Measurements from ENCODE around the gene TPRX1. TPM values are rescaled to one million over a fixed set of nuclear protein-coding genes. Genes with fewer than 3 reads are reported as not detected.

Gene TPRX1
- polyA plus RNA-seq, 3 donors: not detected

- Mint-ChIP-seq H3K4me1 (no peaks in the 10 kb centered on the region), H3K27ac (no peak overlapping the region), H3K4me3 (no peak overlapping the region), H3K9me3 (peaks cover 0 to 2% (median 0%) of the 10 kb centered on the region in 7 donors), H3K36me3 (no peaks in the 10 kb centered on the region), H3K27me3 (ENCODE audit: low read depth in 3 of 3) (peaks cover 0 to 20% (median 3%) of the 10 kb centered on the region in 3 donors)
- no peaks in the 10 kb centered on the region for H3K36me3 ChIP-seq (replicated peaks in 1 of 2; ENCODE audit: control insufficient read depth in 1 of 2, insufficient read depth in 2 of 2, low read length in 2 of 2)
- no CpG with 5 or more reads among the region's 4 CpGs for WGBS (ENCODE audit: insufficient coverage)
- intact Hi-C loops (cut with micrococcal nuclease): no loop called here
- no peak overlapping the region for H3K27ac ChIP-seq (ENCODE audit: low read depth in 1 of 2, low read length in 2 of 2)
- H3K4me2 ChIP-seq (replicated peaks; ENCODE audit: extremely low read depth, low read length, poor library complexity, severe bottlenecking): no peak overlapping the region
- DNase-seq: no peak
- no peak overlapping the region for H3K4me3 ChIP-seq (replicated peaks in 1 of 3; ENCODE audit: low read depth in 2 of 3, low read length in 3 of 3)
- no peaks in the 10 kb centered on the region for H3K27me3 ChIP-seq (ENCODE audit: control insufficient read depth in 2 of 2, insufficient read depth in 2 of 2, low read length in 2 of 2)
- no peak overlapping the region for H3K9ac ChIP-seq (ENCODE audit: insufficient read depth, low read length, poor library complexity, severe bottlenecking)
- no peaks in the 10 kb centered on the region for H3K79me2 ChIP-seq (ENCODE audit: insufficient read depth, low read length)
- no peaks in the 10 kb centered on the region for H3K9me3 ChIP-seq (replicated peaks in 1 of 2; ENCODE audit: control insufficient read depth in 1 of 2, insufficient read depth in 1 of 2, low read length in 2 of 2)
- no peak overlapping the region for H2AFZ ChIP-seq (ENCODE audit: insufficient read depth, low read depth, low read length, poor library complexity, severe bottlenecking)
- TF ChIP-seq CTCF (IDR thresholded peaks at IDR 0.05): no peak
- no peaks in the 10 kb centered on the region for H4K20me1 ChIP-seq (ENCODE audit: insufficient read depth, low read length)
- no peaks in the 10 kb centered on the region for H3K4me1 ChIP-seq (ENCODE audit: control insufficient read depth in 1 of 2, insufficient read depth in 2 of 2, low read length in 2 of 2)
Observed at GRCh38 chr19:47832723-47833122, 28.4 kb upstream of the TPRX1 start.

- H3K9me3 ChIP-seq (replicated peaks in 1 of 2; ENCODE audit: control insufficient read depth in 1 of 2, insufficient read depth in 1 of 2, low read length in 2 of 2): peaks cover 0 to 7% of the 10 kb centered on the region in 2 donors
- no peaks in the 10 kb centered on the region for H4K20me1 ChIP-seq (ENCODE audit: insufficient read depth, low read length)
- H3K27ac ChIP-seq (ENCODE audit: low read depth in 1 of 2, low read length in 2 of 2): no peak overlapping the region
- H3K36me3 ChIP-seq (replicated peaks in 1 of 2; ENCODE audit: control insufficient read depth in 1 of 2, insufficient read depth in 2 of 2, low read length in 2 of 2): no peaks in the 10 kb centered on the region
- no peak overlapping the region for H3K9ac ChIP-seq (ENCODE audit: insufficient read depth, low read length, poor library complexity, severe bottlenecking)
- H3K27ac Mint-ChIP-seq: peak overlapping the region in 1 of 7 donors; percentile 8
- DNase-seq: no peak
- no peaks in the 10 kb centered on the region for H3K79me2 ChIP-seq (ENCODE audit: insufficient read depth, low read length)
- H3K27me3 ChIP-seq (ENCODE audit: control insufficient read depth in 2 of 2, insufficient read depth in 2 of 2, low read length in 2 of 2): no peaks in the 10 kb centered on the region
- peaks cover 9 to 21% (median 9%) of the 10 kb centered on the region in 3 donors for H3K27me3 Mint-ChIP-seq (ENCODE audit: low read depth in 3 of 3)
- no peaks in the 10 kb centered on the region for H3K4me1 Mint-ChIP-seq
- H3K4me2 ChIP-seq (replicated peaks; ENCODE audit: extremely low read depth, low read length, poor library complexity, severe bottlenecking): no peak overlapping the region
- WGBS (ENCODE audit: insufficient coverage): 90% methylated on average over 5 of the region's 6 CpGs
- intact Hi-C loops (cut with micrococcal nuclease): no loop called here
- H3K9me3 Mint-ChIP-seq: peaks cover 0 to 13% (median 9%) of the 10 kb centered on the region in 7 donors
- no peaks in the 10 kb centered on the region for H3K36me3 Mint-ChIP-seq
- H3K4me3 Mint-ChIP-seq: no peak overlapping the region
- no peak overlapping the region for H3K4me3 ChIP-seq (replicated peaks in 1 of 3; ENCODE audit: low read depth in 2 of 3, low read length in 3 of 3)
- no peaks in the 10 kb centered on the region for H3K4me1 ChIP-seq (ENCODE audit: control insufficient read depth in 1 of 2, insufficient read depth in 2 of 2, low read length in 2 of 2)
- no peak for TF ChIP-seq CTCF (IDR thresholded peaks at IDR 0.05)
- no peak overlapping the region for H2AFZ ChIP-seq (ENCODE audit: insufficient read depth, low read depth, low read length, poor library complexity, severe bottlenecking)
Observed at GRCh38 chr19:47826800-47827199, 22.4 kb upstream of the TPRX1 start.
